GM21576 (cell line): Measurements from ENCODE around the gene MVP.
"Not testable (repeated sequence)": the region's sequence is repeated elsewhere in the genome, so short reads cannot be mapped to it uniquely, and the experiment has no call there.

Experiments used
- ATAC-seq: cut with Tn5 transposase; IDR thresholded peaks from one replicate; pipeline ENCODE4 v1.9.1; 2021; ENCODE audit warnings: mild to moderate bottlenecking, moderate library complexity; ENCODE audit not compliant: unreplicated experiment

MVP gene

DNA sequence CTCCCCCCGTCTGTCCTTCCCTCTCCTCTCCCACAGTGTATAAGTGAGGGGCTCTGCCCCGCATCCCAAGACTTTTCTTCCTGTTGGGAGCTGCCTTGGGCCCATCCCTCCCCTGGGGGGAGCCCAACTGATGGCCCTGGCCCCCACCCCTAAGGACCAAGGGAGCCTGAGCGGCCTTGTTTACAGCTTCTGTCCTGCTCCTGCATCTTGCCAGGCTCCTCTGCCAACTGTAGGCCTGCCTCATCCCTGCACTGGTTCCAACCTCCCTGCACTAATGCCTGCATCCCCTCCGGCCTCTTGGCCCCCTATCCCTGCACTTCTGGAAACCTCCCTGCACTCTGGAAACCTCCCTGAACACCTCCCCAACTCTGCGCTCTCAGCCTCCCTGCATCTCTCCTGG is 5.7 kb upstream of the MVP start:
- ATAC-seq = no peak

DNA sequence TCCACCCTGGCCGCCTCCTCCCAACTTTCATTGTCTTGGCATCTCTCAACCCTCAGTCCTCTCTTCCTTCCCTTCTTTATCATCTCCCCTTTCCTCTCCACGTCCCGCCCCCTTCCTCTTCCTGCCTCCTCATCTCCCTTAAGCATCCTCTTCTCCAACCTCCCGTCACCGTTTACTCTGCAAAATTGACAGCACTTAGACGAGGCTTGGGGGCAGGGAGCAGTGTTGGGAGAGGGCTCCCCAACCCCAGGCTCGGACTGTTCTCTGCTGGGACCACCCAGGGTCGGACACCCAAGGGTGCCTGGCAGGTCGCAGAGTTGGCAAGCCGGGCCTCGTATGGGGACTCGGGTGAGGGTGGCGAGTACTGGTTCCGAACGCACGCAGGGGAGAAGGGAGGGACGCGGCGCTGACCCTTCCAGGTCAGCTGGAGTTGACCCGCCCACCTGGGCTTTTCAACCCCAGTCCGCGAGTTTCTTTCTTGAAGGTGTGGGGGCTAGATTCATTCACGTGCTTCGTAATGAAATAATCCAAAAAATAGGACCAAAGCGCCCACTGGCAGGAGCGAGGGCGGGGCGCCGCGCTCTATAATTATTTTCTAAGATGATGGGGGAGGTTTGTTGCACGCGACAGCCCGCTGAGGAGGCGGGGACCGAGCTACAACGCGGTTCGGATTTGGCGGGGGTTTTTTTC is 5.1 kb upstream of the MVP start:
- ATAC-seq = no peak

DNA sequence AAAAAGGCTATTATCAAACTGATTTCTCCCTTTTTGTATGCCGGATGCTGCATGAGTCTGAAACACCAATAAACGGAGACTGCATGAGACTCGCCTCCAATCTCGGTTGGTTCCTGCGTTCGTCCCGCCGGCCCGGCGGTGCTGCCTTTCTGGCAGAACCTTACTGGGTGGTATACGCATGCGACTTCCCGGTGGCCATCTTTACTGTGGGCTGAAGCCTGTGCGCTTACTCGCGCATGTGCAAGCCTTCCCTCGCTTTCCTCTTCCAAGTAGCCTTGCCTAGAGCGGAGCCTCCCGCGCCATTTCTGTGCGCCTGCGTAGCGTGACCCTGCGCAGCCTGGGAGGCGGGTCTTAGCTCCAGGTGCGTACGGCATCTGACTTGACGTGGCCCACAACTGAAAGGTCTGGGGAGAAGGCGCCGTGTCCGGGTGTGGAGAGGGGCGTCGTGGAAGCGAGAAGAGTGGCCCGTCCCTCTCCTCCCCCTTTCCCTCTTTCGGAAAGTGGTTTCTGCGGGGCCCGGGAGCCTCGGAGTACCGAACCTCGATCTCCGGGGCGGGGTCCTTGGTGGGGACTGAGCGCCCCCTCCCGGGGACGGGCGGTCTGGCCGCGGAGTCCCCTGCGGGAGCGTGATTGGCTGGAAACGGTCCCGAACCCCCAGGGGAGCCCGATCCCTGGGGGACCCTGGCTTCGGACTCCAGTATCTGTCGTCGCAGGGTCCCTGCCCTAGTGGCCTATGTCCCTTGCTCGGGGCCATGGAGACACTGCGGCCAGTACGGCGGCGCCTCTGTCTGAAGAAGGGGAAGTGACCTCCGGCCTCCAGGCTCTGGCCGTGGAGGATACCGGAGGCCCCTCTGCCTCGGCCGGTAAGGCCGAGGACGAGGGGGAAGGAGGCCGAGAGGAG is 4.2 kb upstream of the MVP start, which contains the start of gene PAGR1:
TSS of gene PAGR1 (plus strand) at position 360 of the 901 bp plus-strand sequence. CDS start at position 734, 374 bp downstream.
- peak; percentile 49 for ATAC-seq

DNA sequence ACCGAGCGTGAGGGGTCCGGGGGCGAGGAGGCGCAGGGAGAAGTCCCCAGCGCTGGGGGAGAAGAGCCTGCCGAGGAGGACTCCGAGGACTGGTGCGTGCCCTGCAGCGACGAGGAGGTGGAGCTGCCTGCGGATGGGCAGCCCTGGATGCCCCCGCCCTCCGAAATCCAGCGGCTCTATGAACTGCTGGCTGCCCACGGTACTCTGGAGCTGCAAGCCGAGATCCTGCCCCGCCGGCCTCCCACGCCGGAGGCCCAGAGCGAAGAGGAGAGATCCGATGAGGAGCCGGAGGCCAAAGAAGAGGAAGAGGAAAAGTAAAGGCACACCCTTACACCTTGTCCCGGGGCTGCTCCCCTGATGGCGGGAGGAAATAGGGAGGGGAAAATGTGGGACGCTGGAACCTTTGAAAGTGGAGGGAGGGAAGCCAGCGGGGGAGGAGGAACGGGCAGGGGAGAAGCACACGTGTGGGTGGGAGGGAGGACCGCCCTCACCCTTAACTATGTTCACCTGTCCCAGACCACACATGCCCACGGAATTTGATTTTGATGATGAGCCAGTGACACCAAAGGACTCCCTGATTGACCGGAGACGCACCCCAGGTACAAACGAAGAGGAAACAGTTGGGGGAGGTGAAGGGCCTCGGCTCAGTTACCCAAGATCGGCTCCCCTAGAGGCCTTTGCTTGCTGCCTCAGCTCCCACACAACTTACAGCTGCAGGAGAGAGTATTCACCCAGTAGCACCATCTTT is 3.4 kb upstream of the MVP start:
- ATAC-seq = peak; percentile 14

DNA sequence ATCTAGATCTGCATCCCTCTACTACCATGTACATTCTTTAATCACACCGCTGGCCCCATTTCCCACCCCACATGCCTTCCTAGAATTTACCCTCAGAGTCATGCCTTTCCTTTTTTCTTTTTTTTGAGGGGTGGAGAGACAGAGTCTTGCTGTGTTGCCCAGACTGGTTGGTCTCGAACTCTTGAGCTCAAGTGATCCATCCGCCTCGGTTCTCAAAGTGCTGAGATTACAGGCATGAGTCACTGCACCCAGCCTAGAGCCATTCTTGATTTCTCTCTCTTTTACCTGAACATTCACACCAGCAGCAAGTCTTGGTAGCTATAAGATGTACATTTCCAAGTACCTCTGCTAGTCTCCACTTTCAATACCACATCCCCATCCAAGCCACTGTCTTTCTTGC is 2.2 kb upstream of the MVP start:
- no peak for ATAC-seq

DNA sequence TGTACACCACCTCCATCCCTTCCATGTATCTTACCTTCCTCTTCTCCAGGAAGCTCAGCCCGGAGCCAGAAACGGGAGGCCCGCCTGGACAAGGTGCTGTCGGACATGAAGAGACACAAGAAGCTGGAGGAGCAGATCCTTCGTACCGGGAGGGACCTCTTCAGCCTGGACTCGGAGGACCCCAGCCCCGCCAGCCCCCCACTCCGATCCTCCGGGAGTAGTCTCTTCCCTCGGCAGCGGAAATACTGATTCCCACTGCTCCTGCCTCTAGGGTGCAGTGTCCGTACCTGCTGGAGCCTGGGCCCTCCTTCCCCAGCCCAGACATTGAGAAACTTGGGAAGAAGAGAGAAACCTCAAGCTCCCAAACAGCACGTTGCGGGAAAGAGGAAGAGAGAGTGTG is 756 bp upstream of the MVP start:
- no peak for ATAC-seq

DNA sequence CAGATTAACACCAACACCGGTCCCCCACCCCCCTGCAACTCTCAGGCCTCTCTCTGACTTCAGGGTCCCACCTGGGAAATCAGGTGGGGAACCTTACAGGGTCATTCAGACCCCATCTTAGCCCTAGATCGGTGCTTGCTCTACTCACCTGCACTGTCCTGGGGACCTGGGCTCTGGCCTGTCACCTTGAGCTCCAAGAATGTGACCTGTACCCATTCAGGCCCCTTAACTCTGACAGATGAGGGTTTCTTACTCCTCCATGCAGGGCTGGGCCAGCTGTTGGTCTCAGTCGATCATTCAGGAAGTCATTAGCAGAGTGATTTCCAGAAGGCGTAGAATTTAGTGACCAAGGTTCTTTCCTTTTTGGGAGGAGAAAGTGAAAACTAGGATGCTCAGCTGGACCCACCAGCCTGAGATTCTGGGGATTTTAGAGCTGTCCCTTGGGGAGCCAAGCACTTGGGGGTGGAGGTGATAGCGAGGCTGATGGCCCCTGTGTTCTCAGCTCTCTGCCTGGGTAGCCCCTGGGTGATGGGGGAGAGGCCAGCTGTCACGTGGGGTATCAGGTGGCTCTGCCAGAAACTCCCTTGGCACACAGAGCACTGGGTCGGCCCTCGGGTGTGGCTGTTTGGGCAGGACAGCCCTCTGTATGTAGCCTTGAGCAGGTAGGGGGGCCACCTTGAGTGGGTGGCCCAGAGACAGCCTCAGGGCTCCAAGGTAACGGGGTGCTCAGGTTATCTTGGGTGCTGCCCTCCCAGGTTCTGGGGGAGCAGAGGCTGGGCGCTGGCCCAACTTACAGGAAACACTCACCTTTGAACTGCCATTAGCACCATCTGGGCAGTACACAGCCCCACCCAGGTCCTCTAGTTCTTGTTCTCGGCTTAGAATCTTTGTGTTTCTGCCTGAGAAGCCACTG is 724 bp downstream of the MVP start:
- peak; percentile 37 for ATAC-seq

DNA sequence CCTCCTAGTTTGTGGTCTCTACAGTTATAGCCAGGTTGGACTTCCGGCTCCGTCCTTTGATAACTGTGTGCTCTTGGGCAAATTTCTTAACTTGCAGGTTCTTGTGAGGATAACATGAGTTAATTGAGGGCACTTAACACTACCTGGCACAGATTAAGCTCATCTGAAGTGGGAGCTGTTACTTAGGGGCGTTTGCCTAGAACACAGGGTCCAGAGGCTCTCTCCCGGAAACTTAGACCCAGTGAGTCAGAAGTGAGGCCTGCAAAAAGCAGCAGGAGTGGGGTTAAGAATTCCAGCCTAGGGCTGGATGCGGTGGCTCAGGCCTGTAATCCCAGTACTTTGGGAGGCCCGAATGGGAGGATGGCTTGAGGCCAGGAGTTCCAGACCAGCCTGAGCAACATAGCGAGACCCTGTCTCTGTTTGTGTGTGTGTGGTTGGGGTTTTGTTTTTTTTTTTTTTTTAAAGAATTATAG is 1.4 kb downstream of the MVP start:
- no peak for ATAC-seq

DNA sequence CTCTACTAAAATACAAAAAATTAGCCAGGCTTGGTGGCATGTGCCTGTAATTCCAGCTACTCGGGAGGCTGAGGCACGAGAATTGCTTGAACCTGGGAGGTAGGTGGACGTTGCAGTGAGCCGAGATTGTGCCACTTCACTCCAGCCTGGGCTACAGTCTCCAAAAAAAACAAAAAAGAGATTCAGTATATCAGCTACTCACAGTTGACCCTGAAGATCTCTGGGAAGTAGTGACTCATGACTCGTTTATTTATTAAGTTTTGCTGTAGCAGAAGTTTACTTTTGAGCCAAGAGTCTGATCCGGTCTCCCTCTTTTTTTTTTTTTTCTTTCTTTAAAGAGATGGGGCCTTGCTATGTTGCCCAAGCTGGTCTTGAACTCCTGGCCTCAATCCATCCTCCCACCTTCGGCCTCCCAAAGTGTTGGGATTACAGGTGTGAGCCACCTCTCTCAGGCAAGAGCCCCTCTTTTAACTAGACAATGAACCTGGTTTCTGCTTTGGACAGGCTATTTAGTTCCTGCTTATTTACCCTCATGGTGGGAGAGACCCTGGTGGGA is 4.4 kb downstream of the MVP start:
- ATAC-seq = no peak

DNA sequence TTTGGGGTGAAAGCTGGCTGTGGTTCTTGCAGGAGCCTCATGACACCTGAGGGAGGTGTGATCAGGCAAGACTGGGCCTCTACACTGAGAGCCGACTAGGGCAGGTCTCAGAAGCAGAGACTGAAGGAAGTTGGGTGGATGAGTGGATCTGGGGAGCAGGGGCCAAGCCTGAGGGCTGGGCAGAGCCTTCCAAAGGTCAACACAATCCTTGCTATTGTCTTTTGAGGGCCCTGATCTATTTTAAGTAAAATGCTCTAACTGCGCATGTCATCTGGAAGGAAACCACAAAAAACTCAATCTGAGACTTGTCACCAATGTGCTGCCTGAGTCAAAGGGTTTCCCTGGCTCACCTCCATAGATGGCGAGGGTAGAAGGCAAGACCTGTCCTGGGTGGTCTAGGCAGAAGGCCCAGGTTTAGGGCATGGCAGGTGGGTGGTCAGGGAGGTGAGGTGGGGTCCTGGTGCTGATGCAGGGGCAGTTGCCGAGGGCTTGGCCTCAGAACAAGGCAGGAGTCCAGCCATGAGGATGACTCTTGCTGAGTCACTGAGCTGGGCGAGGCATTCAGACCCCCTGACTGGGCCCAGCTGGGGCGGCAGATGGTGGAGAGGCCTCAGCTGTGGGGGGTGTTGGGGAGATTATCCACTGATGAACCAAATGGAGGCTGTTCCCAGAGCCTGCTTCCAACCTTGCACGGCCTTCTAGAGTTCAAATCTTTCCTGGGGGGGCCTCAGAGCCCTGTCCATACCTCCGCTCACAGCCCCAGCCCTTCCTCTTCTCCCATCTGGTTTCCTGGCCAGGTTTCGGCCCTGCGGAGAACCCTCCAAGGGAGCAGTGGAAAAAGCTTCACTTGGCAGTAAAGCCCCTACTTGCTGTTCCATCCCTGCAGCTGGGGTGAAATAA is 5.1 kb downstream of the MVP start:
- ATAC-seq = no peak

DNA sequence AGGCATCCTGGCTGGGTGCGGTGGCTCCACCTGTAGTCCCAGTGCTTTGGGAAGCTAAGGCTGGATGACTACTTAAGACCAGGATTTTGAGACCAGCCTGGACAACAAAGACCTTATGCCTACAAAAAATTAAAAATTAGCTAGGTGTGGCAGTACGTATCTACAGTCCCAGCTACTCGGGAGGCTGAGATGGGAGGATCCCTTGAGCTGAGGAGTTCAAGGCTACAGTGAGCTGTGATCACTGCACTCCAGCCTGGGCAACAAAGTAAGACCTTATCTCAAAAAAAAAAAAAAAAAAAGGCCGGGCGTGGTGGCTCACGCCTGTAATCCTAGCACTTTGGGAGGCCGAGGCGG is 6.1 kb downstream of the MVP start:
- no peak for ATAC-seq

DNA sequence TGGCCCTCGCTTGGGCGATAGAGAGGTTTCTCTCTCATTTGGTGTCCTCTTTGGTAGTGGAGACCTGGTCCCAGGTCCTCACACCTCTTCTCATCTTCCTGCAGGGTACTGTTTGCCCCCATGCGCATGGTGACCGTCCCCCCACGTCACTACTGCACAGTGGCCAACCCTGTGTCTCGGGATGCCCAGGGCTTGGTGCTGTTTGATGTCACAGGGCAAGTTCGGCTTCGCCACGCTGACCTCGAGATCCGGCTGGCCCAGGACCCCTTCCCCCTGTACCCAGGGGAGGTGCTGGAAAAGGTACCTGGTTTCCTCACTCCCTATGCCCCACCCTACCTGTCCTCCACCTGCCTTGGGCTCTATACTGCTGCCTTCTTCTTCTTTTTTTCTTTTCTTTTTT is 10.5 kb downstream of the MVP start:
- no peak for ATAC-seq

DNA sequence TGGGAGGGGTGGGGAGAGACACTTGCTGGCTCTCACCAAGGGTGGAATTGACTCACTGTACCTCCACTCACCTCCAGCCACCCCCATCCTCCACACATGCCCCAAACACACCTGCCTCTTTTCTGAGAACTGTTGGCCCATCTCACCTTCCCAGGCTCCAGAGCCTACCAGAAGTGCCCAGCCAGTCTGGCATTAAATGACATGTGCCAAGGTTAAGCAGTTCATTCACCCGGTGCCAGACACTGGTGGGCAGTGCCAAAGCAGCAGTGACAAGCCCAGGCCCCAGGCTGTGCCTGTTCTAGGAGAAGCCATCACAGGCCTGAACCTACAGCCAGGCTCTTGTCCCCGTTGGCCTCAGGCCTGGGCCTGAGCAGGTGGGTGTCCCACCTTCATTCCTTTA is 11.2 kb downstream of the MVP start:
- ATAC-seq = no peak

DNA sequence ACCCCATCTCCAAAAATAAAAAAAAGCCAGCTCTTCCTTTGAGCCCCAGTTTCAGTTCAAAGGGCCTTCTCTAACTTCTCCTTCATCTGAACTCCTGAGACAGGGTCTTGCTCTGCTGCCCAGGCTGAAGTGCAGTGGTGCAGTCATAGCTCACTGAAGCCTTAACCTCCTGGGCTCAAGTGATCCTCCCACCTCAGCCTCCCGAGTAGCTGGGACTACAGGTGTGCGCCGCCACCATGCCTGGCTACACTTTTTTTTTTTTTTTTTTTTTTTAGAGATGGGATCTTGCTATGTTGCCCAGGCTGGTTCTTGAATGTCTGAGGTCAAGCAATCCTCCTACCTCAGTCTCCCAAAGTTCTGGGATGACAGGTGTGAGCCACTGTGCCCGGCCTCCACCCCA is 13.0 kb downstream of the MVP start:
- not testable (repeated sequence) for ATAC-seq

DNA sequence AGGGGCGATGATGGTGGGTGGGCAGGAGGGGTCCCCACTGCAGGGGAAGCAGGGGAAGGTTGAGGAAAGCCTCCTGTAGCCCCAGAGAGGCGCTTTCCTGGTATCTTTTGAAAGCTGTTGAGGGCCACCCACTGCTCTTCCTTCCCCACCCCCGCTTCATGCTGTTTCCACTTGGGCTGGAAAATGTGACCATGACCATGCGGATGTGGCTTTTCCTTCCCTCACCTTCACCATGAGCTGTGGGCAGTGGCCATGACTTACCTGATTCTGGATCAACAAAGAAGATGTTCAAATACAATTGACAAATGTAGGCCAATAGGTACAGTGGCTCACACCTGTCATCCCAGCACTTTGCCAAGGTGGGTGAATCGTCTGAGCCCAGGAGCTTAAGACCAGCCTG is 13.8 kb downstream of the MVP start:
- ATAC-seq = no peak

DNA sequence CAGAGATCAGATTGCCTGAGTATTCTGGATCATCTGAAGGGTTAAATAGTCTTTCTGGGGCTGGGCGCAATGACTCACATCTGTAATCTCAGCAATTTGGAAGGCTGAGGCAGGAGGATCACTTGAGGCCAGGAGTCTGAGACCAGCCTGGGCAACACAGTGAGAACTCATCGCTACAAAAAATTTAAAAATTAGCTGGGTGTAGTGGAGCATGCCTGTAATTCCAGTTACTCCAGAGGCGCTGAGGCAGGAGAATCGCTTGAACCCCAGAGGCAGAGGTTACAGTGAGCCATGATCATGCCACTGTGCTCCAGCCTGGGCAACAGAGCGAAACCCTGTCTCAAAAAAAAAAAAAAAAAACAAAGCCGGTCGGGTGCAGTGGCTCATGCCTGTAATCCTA is 15.7 kb downstream of the MVP start:
- no peak for ATAC-seq

DNA sequence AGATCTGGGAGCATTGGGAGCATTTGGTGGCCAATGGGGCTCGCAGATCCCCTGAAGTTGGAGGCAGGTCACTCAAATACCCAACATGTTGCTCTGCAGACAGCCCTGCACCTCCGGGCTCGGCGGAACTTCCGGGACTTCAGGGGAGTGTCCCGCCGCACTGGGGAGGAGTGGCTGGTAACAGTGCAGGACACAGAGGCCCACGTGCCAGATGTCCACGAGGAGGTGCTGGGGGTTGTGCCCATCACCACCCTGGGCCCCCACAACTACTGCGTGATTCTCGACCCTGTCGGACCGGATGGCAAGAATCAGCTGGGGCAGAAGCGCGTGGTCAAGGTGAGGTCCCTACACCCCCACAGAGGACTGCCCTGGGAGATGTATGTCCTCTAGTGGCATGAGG is 16.4 kb downstream of the MVP start:
- no peak for ATAC-seq

DNA sequence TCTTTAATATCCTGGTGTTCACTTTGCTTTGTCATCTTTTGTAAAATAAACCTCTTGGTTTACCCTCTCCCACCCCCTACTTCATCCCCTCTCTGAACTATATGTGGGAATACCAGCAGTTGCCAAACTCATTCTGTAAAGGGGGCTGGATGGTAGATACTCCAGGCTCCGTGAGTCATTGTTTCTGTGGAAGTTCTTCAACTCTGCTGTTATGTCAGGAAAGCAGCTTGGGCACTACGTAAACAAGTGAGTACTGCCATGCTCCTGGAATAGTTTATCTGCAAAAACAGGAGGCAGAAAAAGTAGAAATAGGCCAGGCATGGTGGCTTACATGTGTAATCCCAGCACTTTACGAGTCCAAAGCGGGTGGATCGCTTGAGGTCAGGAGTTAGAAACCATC is 17.6 kb downstream of the MVP start:
- ATAC-seq = no peak

DNA sequence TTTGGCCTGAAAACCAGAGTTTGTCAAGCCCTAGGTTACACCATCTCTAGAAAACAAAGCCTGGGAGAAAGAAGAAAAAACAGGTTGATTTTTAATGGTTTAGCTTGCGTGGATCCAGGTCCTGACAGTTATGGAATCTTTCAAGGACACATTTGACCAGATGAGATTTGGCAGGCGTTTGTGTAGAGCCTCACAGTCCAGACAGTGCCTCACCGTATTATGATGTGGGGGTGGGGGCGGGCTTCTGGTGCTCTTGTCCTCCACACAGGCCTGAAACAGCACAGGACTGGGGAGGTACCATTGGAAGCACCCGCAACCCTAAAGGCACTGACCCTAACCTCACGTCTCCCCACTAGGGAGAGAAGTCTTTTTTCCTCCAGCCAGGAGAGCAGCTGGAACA is 19.6 kb downstream of the MVP start:
- no peak for ATAC-seq
